Tibial nerve (tissue), 4 donors: ENCODE data around the gene TAF8.

Experiments used
- CTCF ChIP-seq, 5 experiments: fragments of 200-600 bp in 3 of 5; fragments of 450-650 bp in 2 of 5; sonication (generic) in 3 of 5; IDR thresholded peaks; one replicate each; pipeline ENCODE4 v1.5.1; 2016 to 2019; ENCODE audit warnings: antibody characterized with exemption in 5 of 5, mild to moderate bottlenecking in 3 of 5, moderate library complexity in 2 of 5
- EP300 ChIP-seq, 2 donors: sonication (generic); formaldehyde crosslinking; IDR thresholded peaks; one replicate each; pipeline ENCODE4 v1.6.1; 2017; ENCODE audit warnings: antibody characterized with exemption in 2 of 2, mild to moderate bottlenecking in 1 of 2
- POLR2A ChIP-seq, 2 donors: fragments of 450-650 bp; IDR thresholded peaks; one replicate each; pipeline ENCODE4 v1.6.1; 2017; ENCODE audit warnings: antibody characterized with exemption in 2 of 2, mild to moderate bottlenecking in 2 of 2, moderate library complexity in 2 of 2

- no peak for TF ChIP-seq CTCF (IDR thresholded peaks at IDR 0.05)
- TF ChIP-seq POLR2A (IDR thresholded peaks at IDR 0.05): no peak
- no peak for TF ChIP-seq EP300 (IDR thresholded peaks at IDR 0.05)
These were observed 9.4 kb downstream of the TAF8 start for GRCh38 chr6:42059743-42060142.
